Heart left ventricle (tissue), 13 donors: ENCODE measurements around the gene UCP1.

Experiments used
- CTCF ChIP-seq, 12 donors: fragments of 200-600 bp; sonication (generic) in 4 of 12; IDR thresholded peaks; one replicate each; pipeline versions ENCODE4 v1.5.0 to v1.8.0; 2018 to 2022; ENCODE audit warnings: antibody characterized with exemption in 12 of 12, mild to moderate bottlenecking in 5 of 12
- POLR2A ChIP-seq, 2 donors: fragments of 450-650 bp; IDR thresholded peaks; one replicate each; pipeline ENCODE4 v1.6.1; 2017; ENCODE audit warnings: antibody characterized with exemption in 2 of 2, mild to moderate bottlenecking in 2 of 2, moderate library complexity in 2 of 2
- donor health status: ischemic (EF 13 %, LVEDD 7.1; RV severe dilation, severe dysfunction).
- donor health status: DM: no; HTN: yes; CAD: no.
- donor health status: DM: no; HTN: no; CAD: no.
- donor health status: ischemic (EF 25% LVEDD 6.9; RV normal size, moderate dysfunction).
- donor health status: ischemic (EF 25% LVEDD 5.7; RV mildly dilated, moderate dysfunction).
- donor health status: ischemic (EF 35%, LVEDD 5.7; RV mildly dilated, moderate dysfunction).
- donor health status: nonischemic (EF 11% LVEDD 7.7; RV severe dilation, severe dysfunction).
- donor health status: DM: yes; HTN: yes; CAD: no.
- donor health status: PGD.
- donor health status: ischemic (EF 29% LVEDD 5.4; RV normal size, mild dysfunction).
- donor health status: nonischemic (EF 23%, LVEDD 6.1; RV moderate dilation, normal function).

GRCh38 chr4:140603286-140603685 is 34.5 kb upstream of the UCP1 start:
- TF ChIP-seq CTCF (IDR thresholded peaks at IDR 0.05) (no peak), POLR2A (IDR thresholded peaks at IDR 0.05) (no peak)
